GM19023 (cell line): ENCODE measurements around the gene MAP3K2.
A peak's percentile ranks its signal among the peaks of the same experiment; 100 is the strongest.

ENCODE experiments used
- ATAC-seq: cut with Tn5 transposase; IDR thresholded peaks from one replicate; pipeline ENCODE4 v1.9.1; 2021; ENCODE audit warnings: mild to moderate bottlenecking, moderate library complexity; ENCODE audit not compliant: unreplicated experiment

Gene MAP3K2

GRCh38 chr2:127387655-127388422, at the start of gene MAP3K2:
Gene MAP3K2 (minus strand): TSS chr2:127387975. CDS start chr2:127343129, 44,846 bp downstream.
- ATAC-seq: peak; percentile 76

DNA sequence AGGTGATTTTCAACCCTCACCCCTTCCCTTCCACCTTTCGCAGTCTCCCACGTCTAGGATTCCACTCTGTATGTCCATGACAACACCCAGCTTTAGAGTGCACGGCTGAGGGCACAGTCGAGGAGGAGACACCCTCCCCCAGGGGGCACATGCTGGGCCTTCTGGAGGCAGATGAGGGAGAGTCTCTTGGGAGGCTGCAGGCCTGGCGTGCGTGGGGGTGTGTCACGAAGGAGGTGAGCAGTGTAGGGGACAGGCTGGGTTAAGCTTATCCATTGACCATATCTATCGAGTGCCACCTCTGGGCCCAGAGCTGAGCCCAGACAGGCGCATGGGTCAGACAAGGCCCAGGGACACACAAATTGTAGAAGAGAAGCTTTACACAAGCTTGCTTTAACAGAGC, 49.3 kb upstream of the MAP3K2 start:
- ATAC-seq: no peak

DNA sequence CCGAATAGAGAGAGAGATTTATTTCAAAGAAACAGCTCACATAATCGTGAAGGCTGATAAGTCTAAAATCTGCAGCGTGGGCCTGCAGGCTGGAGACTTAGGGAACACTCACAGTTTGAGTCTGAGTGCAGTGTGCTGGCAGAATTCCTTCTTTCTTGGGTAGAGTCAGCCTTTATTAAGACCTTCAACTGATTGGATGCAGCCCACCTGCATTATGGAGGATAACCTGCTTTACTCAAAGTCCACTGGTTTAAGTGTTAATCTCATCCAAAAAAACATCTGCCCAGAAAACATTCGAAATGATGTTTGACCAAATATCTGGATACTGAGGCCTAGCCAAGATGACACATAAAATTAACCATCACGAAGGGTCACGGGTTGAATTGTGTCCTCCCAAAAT, 46.7 kb upstream of the MAP3K2 start:
- no peak for ATAC-seq

- no peak for ATAC-seq
These were observed 43.7 kb upstream of the MAP3K2 start for GRCh38 chr2:127431408-127432023.

DNA sequence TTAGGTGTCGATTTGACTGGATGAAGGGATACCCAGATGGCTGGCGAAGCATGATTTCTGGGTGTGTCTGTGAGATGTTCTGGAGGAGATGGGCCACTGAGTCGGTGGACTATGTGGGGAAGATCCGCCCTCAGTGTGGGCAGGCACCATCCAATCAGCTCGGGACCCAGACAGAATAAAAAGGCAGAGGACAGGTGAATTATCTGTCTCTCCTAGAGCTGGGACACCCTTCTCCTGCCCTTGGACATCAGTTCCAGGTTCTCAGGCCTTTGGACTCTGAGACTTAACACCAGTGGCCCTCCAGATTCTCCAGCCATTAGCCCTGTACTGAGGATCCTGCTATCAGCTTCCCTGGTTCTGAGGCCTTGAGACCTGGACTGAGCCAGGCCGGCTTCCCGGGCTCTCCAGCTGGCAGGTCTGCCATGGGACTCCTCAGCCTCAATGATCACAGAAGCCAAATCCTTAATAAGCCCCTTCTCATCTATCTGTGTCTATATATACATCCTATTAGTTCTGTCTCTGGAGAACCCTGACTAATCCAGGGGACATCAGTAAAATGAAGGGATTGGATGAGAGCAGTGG, 42.2 kb upstream of the MAP3K2 start:
- ATAC-seq: no peak

GRCh38 chr2:127429291-127429690, 41.5 kb upstream of the MAP3K2 start:
- ATAC-seq: no peak

DNA sequence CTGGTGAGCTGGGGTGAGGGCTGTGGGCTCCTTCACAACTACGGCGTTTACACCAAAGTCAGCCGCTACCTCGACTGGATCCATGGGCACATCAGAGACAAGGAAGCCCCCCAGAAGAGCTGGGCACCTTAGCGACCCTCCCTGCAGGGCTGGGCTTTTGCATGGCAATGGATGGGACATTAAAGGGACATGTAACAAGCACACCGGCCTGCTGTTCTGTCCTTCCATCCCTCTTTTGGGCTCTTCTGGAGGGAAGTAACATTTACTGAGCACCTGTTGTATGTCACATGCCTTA, 41.0 kb upstream of the MAP3K2 start:
- ATAC-seq: no peak

- no peak for ATAC-seq
These were observed 40.5 kb upstream of the MAP3K2 start for GRCh38 chr2:127428057-127428814.

- ATAC-seq: no peak
These were observed 39.7 kb upstream of the MAP3K2 start for GRCh38 chr2:127427376-127428056.

- no peak for ATAC-seq
These were observed 39.0 kb upstream of the MAP3K2 start for GRCh38 chr2:127426501-127427354.

- no peak for ATAC-seq
These were observed 38.0 kb upstream of the MAP3K2 start for GRCh38 chr2:127425540-127426490.

GRCh38 chr2:127424598-127425520, 37.1 kb upstream of the MAP3K2 start:
- no peak for ATAC-seq

GRCh38 chr2:127423880-127424279, 36.1 kb upstream of the MAP3K2 start:
- no peak for ATAC-seq

- ATAC-seq: no peak
These were observed 35.7 kb upstream of the MAP3K2 start for GRCh38 chr2:127423478-127423843.

GRCh38 chr2:127422559-127423477, 35.0 kb upstream of the MAP3K2 start:
- ATAC-seq: no peak

DNA sequence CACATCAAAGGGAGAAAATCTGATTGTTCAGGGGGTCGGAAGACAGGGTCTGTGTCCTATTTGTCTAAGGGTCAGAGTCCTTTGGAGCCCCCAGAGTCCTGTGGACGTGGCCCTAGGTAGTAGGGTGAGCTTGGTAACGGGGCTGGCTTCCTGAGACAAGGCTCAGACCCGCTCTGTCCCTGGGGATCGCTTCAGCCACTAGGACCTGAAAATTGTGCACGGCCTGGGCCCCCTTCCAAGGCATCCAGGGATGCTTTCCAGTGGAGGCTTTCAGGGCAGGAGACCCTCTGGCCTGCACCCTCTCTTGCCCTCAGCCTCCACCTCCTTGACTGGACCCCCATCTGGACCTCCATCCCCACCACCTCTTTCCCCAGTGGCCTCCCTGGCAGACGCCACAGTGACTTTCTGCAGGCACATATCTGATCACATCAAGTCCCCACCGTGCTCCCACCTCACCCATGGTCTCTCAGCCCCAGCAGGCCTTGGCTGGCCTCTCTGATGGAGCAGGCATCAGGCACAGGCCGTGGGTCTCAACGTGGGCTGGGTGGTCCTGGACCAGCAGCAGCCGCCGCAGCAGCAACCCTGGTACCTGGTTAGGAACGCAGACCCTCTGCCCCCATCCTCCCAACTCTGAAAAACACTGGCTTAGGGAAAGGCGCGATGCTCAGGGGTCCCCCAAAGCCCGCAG, 34.2 kb upstream of the MAP3K2 start:
- no peak for ATAC-seq
